Osteocyte (in vitro differentiated cells): ENCODE measurements around the gene OVOL3. TPM values are rescaled to one million over a fixed set of nuclear protein-coding genes. Genes with fewer than 3 reads are reported as not detected.

Source experiments
- DNase-seq: peaks from one replicate; pipeline ENCODE4 v3.0.0; 2021; ENCODE audit warnings: mixed read lengths; ENCODE audit not compliant: unreplicated experiment; ENCODE audit errors: extremely low spot score
- H3K27ac Mint-ChIP-seq: one replicate; pipeline ENCODE4 v1.8.0; 2021; ENCODE audit warnings: mild to moderate bottlenecking, mixed read lengths; ENCODE audit not compliant: unreplicated experiment
- H3K27me3 Mint-ChIP-seq: one replicate; pipeline ENCODE4 v1.8.0; 2021; ENCODE audit warnings: mixed read lengths; ENCODE audit not compliant: unreplicated experiment
- H3K36me3 Mint-ChIP-seq: one replicate; pipeline ENCODE4 v1.8.0; 2021; ENCODE audit warnings: mixed read lengths; ENCODE audit not compliant: unreplicated experiment
- H3K4me1 Mint-ChIP-seq: one replicate; pipeline ENCODE4 v1.8.0; 2021; ENCODE audit warnings: mixed read lengths; ENCODE audit not compliant: unreplicated experiment
- H3K4me3 Mint-ChIP-seq: one replicate; pipeline ENCODE4 v1.8.0; 2021; ENCODE audit warnings: mild to moderate bottlenecking, moderate library complexity, mixed read lengths; ENCODE audit not compliant: unreplicated experiment
- H3K9me3 Mint-ChIP-seq: one replicate; pipeline ENCODE4 v1.8.0; 2021; ENCODE audit warnings: mixed read lengths; ENCODE audit not compliant: unreplicated experiment
- CTCF ChIP-seq: fragments of 200-600 bp; sonication (generic); IDR thresholded peaks from 2 replicates; pipeline ENCODE4 v1.5.0; 2021; ENCODE audit warnings: antibody characterized with exemption, mild to moderate bottlenecking, moderate library complexity
- total RNA-seq: library from RNA; stranded (reverse); gene quantifications from 2 replicates; pipeline ENCODE4 v1.2.1, GENCODE V29; 2021

The OVOL3 gene
- total RNA-seq, 1 donor from 2014 or later = not detected

- Mint-ChIP-seq H3K36me3 (no peaks in the 10 kb centered on the region), H3K4me1 (peaks cover 3% of the 10 kb centered on the region), H3K4me3 (no peak overlapping the region), H3K27ac (no peak overlapping the region), H3K27me3 (no peaks in the 10 kb centered on the region), H3K9me3 (no peaks in the 10 kb centered on the region)
- no peak for TF ChIP-seq CTCF
- DNase-seq = no peak
Measured at GRCh38 chr19:36103842-36104552, 6.9 kb upstream of the OVOL3 start.

GRCh38 chr19:36106441-36106840, 4.5 kb upstream of the OVOL3 start:
- no peak overlapping the region for H3K27ac Mint-ChIP-seq
- TF ChIP-seq CTCF = no peak
- H3K27me3 Mint-ChIP-seq = no peaks in the 10 kb centered on the region
- H3K4me3 Mint-ChIP-seq = no peak overlapping the region
- H3K36me3 Mint-ChIP-seq = no peaks in the 10 kb centered on the region
- DNase-seq = no peak
- H3K4me1 Mint-ChIP-seq = peaks cover 3% of the 10 kb centered on the region
- H3K9me3 Mint-ChIP-seq = no peaks in the 10 kb centered on the region

GRCh38 chr19:36106991-36107390, 4.0 kb upstream of the OVOL3 start:
- no peak for TF ChIP-seq CTCF

GRCh38 chr19:36108684-36109083, 2.3 kb upstream of the OVOL3 start:
- DNase-seq = no peak
- no peak for TF ChIP-seq CTCF

More at GRCh38 chr19:36106991-36107390, 4.0 kb upstream of the OVOL3 start:
- Mint-ChIP-seq H3K27ac (no peak overlapping the region), H3K36me3 (no peaks in the 10 kb centered on the region), H3K4me3 (no peak overlapping the region), H3K4me1 (peaks cover 3% of the 10 kb centered on the region), H3K27me3 (no peaks in the 10 kb centered on the region), H3K9me3 (no peaks in the 10 kb centered on the region)
- no peak for DNase-seq

GRCh38 chr19:36111200-36111539, 227 bp downstream of the OVOL3 start:
- H3K4me3 Mint-ChIP-seq = no peak overlapping the region
- DNase-seq = no peak

More at GRCh38 chr19:36108684-36109083, 2.3 kb upstream of the OVOL3 start:
- Mint-ChIP-seq H3K4me1 (peaks cover 8% of the 10 kb centered on the region), H3K27me3 (no peaks in the 10 kb centered on the region), H3K36me3 (peaks cover 4% of the 10 kb centered on the region), H3K27ac (no peak overlapping the region), H3K4me3 (no peak overlapping the region), H3K9me3 (no peaks in the 10 kb centered on the region)

More at GRCh38 chr19:36111200-36111539, 227 bp downstream of the OVOL3 start:
- H3K9me3 Mint-ChIP-seq = no peaks in the 10 kb centered on the region
- peaks cover 15% of the 10 kb centered on the region for H3K4me1 Mint-ChIP-seq
- TF ChIP-seq CTCF = no peak
- no peak overlapping the region for H3K27ac Mint-ChIP-seq
- no peaks in the 10 kb centered on the region for H3K27me3 Mint-ChIP-seq
- peaks cover 5% of the 10 kb centered on the region for H3K36me3 Mint-ChIP-seq
